HCT116 (cell line): ENCODE results near the gene CAMTA2. TPM values are rescaled to one million over a fixed set of nuclear protein-coding genes. Genes with fewer than 3 reads are reported as not detected.

Experiments
- ATAC-seq: fragments of 200-7000 bp; cut with Tn5 transposase; 2 replicates; pipeline ENCODE4 v1.9.1; 2020; ENCODE audit warnings: mild to moderate bottlenecking, moderate library complexity
- BruUV-seq: library from RNA; stranded (reverse); fragments of 400-500 nt; replicated peaks from 2 replicates; lab custom pipeline; 2021; lab: Mats Ljungman, UMichigan
- CTCF ChIA-PET: fragments of 300-600 bp; sonication (Branson Sonifier 250); formaldehyde crosslinking; loops from one replicate; lab custom pipeline; 2021; ENCODE audit warnings: antibody characterized with exemption; lab: Charles Lee
- POLR2A ChIA-PET: fragments of 300-600, 350-600 bp; sonication (Branson Sonifier 250); formaldehyde crosslinking; loops from one replicate; lab custom pipeline; 2021; ENCODE audit warnings: antibody characterized with exemption; lab: Charles Lee
- RAD21 ChIA-PET, 2 experiments: fragments of 300-600 bp; sonication (Branson Sonifier 250); formaldehyde crosslinking; loops; one replicate each; lab custom pipeline; 2023; ENCODE audit warnings: low total read pairs in 2 of 2; ENCODE audit not compliant: uncharacterized antibody in 2 of 2, unreplicated experiment in 2 of 2, low non-redundant PET in 1 of 2; lab: Charles Lee
- DNase-seq: peaks from one replicate; pipeline ENCODE4 v3.0.0-alpha.2; 2010; ENCODE audit warnings: low read depth, low spot score
- H2AFZ ChIP-seq: fragments of 200-600 bp; shearing (Covaris generic), sonication (generic); 2 replicates; pipeline ENCODE4 v1.6.1; 2017; ENCODE audit warnings: low read depth, mixed run types, mixed read lengths, antibody characterized with exemption, low read length; ENCODE audit not compliant: poor library complexity, severe bottlenecking
- H3K27ac ChIP-seq: 2 replicates; pipeline ENCODE4 v1.5.1; 2012; ENCODE audit warnings: low read depth, low read length
- H3K27me3 ChIP-seq: fragments of 200-600 bp; sonication (generic); 2 replicates; pipeline ENCODE4 v1.6.1; 2016; ENCODE audit warnings: mixed run types, low read length, mixed read lengths; ENCODE audit not compliant: insufficient read depth
- H3K36me3 ChIP-seq, 2 experiments: fragments of 200-500 bp in 1 of 2; fragments of 200-600 bp in 1 of 2; sonication (Bioruptor generic) in 1 of 2; sonication (generic) in 1 of 2; 2 replicates each; pipeline versions ENCODE4 v1.5.1 to v1.6.1; 2014 to 2016; ENCODE audit warnings: low read length in 2 of 2, inconsistent platforms in 1 of 2, mixed read lengths in 1 of 2, mixed run types in 1 of 2; ENCODE audit not compliant: insufficient read depth in 2 of 2, control insufficient read depth in 1 of 2
- H3K4me1 ChIP-seq, 2 experiments: fragments of 200-600 bp in 1 of 2; sonication (generic) in 1 of 2; 2 replicates each; pipeline versions ENCODE4 v1.5.1 to v1.6.1; 2012 to 2017; ENCODE audit warnings: low read length in 2 of 2, inconsistent platforms in 1 of 2, mild to moderate bottlenecking in 1 of 2, mixed read lengths in 1 of 2, mixed run types in 1 of 2, moderate library complexity in 1 of 2; ENCODE audit not compliant: insufficient read depth in 2 of 2, control insufficient read depth in 1 of 2
- H3K4me2 ChIP-seq: fragments of 200-600 bp; sonication (generic); 2 replicates; pipeline ENCODE4 v1.6.1; 2017; ENCODE audit warnings: mixed run types, low read length, mixed read lengths
- H3K4me3 ChIP-seq, 2 experiments: fragments of 200-600 bp in 1 of 2; sonication (generic) in 1 of 2; replicated peaks in 1 of 2; 2 replicates each; pipeline ENCODE4 v1.5.1; 2011 to 2016; ENCODE audit warnings: low read length in 2 of 2, control low read depth in 1 of 2, low read depth in 1 of 2, mild to moderate bottlenecking in 1 of 2, mixed read lengths in 1 of 2, mixed run types in 1 of 2
- H3K79me2 ChIP-seq: fragments of 200-600 bp; sonication (generic); 2 replicates; pipeline ENCODE4 v1.6.1; 2017; ENCODE audit warnings: mild to moderate bottlenecking, mixed run types, low read length, moderate library complexity, mixed read lengths; ENCODE audit not compliant: insufficient read depth
- H3K9ac ChIP-seq: fragments of 200-600 bp; sonication (generic); 2 replicates; pipeline ENCODE4 v1.6.1; 2016; ENCODE audit warnings: low read length, mixed read lengths
- H3K9me2 ChIP-seq: fragments of 200-600 bp; sonication (generic), shearing (Covaris generic); 2 replicates; pipeline ENCODE4 v1.6.1; 2017; ENCODE audit warnings: mixed run types, mild to moderate bottlenecking, moderate library complexity; ENCODE audit not compliant: insufficient read depth
- H3K9me3 ChIP-seq, 2 experiments: fragments of 200-500 bp in 1 of 2; fragments of 200-600 bp in 1 of 2; sonication (Bioruptor generic) in 1 of 2; sonication (generic) in 1 of 2; 2 replicates each; pipeline ENCODE4 v1.6.1; 2014 to 2017; ENCODE audit warnings: low read length in 2 of 2, mixed read lengths in 2 of 2, inconsistent platforms in 1 of 2, low read depth in 1 of 2, mild to moderate bottlenecking in 1 of 2, mixed run types in 1 of 2, moderate library complexity in 1 of 2; ENCODE audit not compliant: control insufficient read depth in 1 of 2, insufficient read depth in 1 of 2
- H4K20me1 ChIP-seq: fragments of 200-600 bp; sonication (generic), shearing (Covaris generic); 2 replicates; pipeline ENCODE4 v1.6.1; 2017; ENCODE audit warnings: mixed run types, mild to moderate bottlenecking, moderate library complexity; ENCODE audit not compliant: insufficient read depth
- ELF1 ChIP-seq: IDR thresholded peaks from 2 replicates; pipeline ENCODE4 v1.6.1; 2012; ENCODE audit warnings: low read depth, borderline replicate concordance
- JUND ChIP-seq: IDR thresholded peaks from 2 replicates; pipeline ENCODE4 v1.6.1; 2012
- POLR2AphosphoS5 ChIP-seq: IDR thresholded peaks from 2 replicates; pipeline ENCODE4 v1.6.1; 2011; ENCODE audit warnings: mild to moderate bottlenecking, low read depth, low read length, moderate library complexity
- RAD21 ChIP-seq: IDR thresholded peaks from 2 replicates; pipeline ENCODE4 v1.6.1; 2012; ENCODE audit warnings: low read depth, mild to moderate bottlenecking
- SP1 ChIP-seq: IDR thresholded peaks from 2 replicates; pipeline ENCODE4 v1.6.1; 2012; ENCODE audit warnings: low read depth
- YY1 ChIP-seq: IDR thresholded peaks from 2 replicates; pipeline ENCODE4 v1.6.1; 2011; ENCODE audit warnings: low read length, low read depth, moderate library complexity, mild to moderate bottlenecking; ENCODE audit not compliant: insufficient replicate concordance; ENCODE audit errors: extremely low read depth
- ZFX ChIP-seq: fragments of 450-650 bp; IDR thresholded peaks from 2 replicates; pipeline ENCODE4 v1.6.1; 2017
- intact Hi-C: fragments of 100-400 bp; cut with micrococcal nuclease; formaldehyde crosslinking; loops from 2 replicates; pipeline ENCODE4 v1.10.0; 2022
- total RNA-seq: library from RNA; stranded (reverse); gene quantifications from one replicate; pipeline ENCODE4 v1.2.1, GENCODE V29; 2021; ENCODE audit not compliant: unreplicated experiment

The CAMTA2 gene
- total RNA-seq, 1 experiment from 2014 or later: 37.8 TPM

DNA sequence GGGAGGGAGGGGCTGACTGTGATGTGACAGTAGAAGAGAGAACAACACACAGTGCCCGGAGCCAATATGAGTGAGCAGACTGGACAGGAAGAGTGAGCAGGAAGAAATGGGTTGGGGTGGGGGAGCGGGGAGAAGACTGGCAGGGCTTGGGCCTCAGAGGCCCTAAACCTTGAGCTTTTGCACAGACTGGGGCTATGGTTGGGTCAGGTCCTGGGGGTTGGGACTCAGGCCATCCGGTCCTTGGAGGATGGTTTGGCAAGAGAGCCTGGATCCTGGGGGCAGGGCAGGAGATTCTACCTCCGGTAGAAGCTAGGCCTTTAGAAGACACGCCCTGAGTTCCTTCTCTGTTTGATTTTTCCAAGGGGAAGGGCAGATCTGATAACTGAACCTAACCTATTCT, 1.1 kb downstream of the CAMTA2 start:
- ChIA-PET POLR2A (interaction anchor here (1.6 to 1.9 kb wide), 5 partner anchors 11 to 77 kb away, joined by 4 to 16 read pairs (median 7); partner anchors contain the start of genes INCA1, KIF1C, RNF167 and SLC25A11), CTCF (interaction anchor here (1.1 kb wide), 1 partner anchor 77 kb away, joined by 7 read pairs; no protein-coding TSS in a partner anchor), RAD21 (no interaction called here)
- Histone ChIP-seq H2AFZ (no peak overlapping the region), H3K27me3 (no peaks in the 10 kb centered on the region), H3K27ac (peak overlapping the region; percentile 84), H3K9me3 (no peaks in the 10 kb centered on the region), H4K20me1 (no peaks in the 10 kb centered on the region), H3K4me1 (peaks cover 7 to 24% of the 10 kb centered on the region in 2 experiments), H3K9me2 (no peaks in the 10 kb centered on the region), H3K4me3 (peak overlapping the region; percentile 72 to 97), H3K36me3 (peaks cover 2 to 8% of the 10 kb centered on the region in 2 experiments; a peak in 1 of 4 replicates), H3K9ac (peak overlapping the region; percentile 90), H3K79me2 (peaks cover 15% of the 10 kb centered on the region), H3K4me2 (peak overlapping the region; percentile 99)
- DNase-seq (no peak), ATAC-seq (peak; percentile 10)
- intact Hi-C loops: loop anchor here (2.0 to 5.0 kb wide), 2 partner anchors 39 to 78 kb away; partner anchors contain the start of gene PFN1
- TF ChIP-seq POLR2AphosphoS5 (peak; percentile 46; the same call in 1 of the 2 replicates), RAD21 (no peak)
- BruUV-seq: TSS peak; percentile 42

DNA sequence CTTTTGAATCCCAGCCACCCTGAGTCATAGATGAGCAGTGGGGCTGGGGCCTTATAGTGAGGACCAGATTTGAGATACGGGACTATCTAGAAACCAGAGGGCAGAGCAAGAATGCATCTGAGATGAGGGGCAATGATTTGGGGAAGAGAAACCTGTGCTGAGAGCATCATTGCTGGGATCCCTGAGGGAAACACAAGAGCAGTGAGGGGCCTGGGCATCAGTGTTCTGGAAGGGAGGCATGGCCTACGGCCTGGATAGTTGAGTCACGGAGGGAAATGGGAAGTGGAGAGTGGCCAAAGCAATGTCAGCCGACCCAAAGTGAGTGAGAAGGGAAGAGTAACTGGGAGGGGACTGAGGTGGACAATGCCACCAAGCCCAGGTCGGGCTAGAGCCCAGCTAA, 5.2 kb downstream of the CAMTA2 start:
- intact Hi-C loops: no loop called here
- no peak for ATAC-seq
- no peak for TF ChIP-seq ZFX
- TF ChIP-seq YY1: no peak
- no peak for TF ChIP-seq ELF1
- TF ChIP-seq SP1: no peak
- TF ChIP-seq JUND: no peak

More for the DNA sequence above, 5.2 kb downstream of the CAMTA2 start:
- H3K36me3 ChIP-seq: peaks cover 10 to 28% of the 10 kb centered on the region in 2 experiments; a peak in 2 of 4 replicates
- no peak for DNase-seq
- H3K27me3 ChIP-seq: no peaks in the 10 kb centered on the region
- POLR2A ChIA-PET: no interaction called here
- no peak overlapping the region for H3K9ac ChIP-seq
- H3K4me2 ChIP-seq: no peak overlapping the region
- CTCF ChIA-PET: no interaction called here
- no peak overlapping the region for H3K4me3 ChIP-seq
- H3K4me1 ChIP-seq: peaks cover 5 to 12% of the 10 kb centered on the region in 2 experiments; a peak in 2 of 4 replicates
- H4K20me1 ChIP-seq: no peaks in the 10 kb centered on the region
- no peaks in the 10 kb centered on the region for H3K9me3 ChIP-seq
- H3K27ac ChIP-seq: no peak overlapping the region
- no TSS peak for BruUV-seq
- RAD21 ChIA-PET: no interaction called here
- no peak overlapping the region for H2AFZ ChIP-seq
- H3K79me2 ChIP-seq: peaks cover 15% of the 10 kb centered on the region
- H3K9me2 ChIP-seq: no peaks in the 10 kb centered on the region
